Stimulated activated CD4-positive, alpha-beta T cell treated with anti-CD3 and anti-CD28 coated beads, Interleukin-1b, Interleukin-23, amount 100 ng/mL, for 24 hours (primary cell): ENCODE data around the gene ACSBG1.

Experiments
- DNase-seq, 4 experiments: peaks; one replicate each; pipeline ENCODE4 v3.0.0-alpha.2; 2020; ENCODE audit warnings: low read depth in 4 of 4, low spot score in 1 of 4

Gene ACSBG1

DNA sequence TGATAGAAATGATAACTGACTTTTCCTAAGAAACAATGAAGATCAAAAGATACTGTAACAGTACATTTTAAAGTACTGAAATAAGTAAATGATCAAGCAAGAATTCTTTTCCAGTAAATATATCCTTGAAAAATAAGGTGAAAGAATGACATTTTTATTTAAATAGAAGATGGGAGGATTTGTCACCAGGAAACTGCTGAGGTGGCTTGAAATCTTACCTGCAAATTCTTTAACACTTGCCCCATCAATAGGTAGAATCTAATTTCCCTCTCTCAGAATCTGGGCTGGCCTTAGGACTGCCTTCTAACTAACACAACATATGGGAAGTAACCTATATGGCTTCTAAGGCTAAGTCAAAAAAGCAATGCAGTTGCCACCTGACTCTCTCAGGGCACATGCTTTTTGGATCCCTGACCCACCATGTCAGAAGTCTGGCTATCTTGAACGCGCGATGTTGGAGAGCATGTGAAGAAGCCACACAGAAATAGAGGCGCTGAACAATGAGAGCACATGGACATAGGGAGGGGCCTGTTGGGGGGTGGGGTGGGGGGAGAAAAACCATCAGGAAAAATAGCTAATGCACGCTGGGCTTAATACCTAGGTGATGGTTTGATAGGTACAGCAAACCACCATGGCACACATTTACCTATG lies 11.5 kb downstream of the ACSBG1 start:
- no peak for DNase-seq

DNA sequence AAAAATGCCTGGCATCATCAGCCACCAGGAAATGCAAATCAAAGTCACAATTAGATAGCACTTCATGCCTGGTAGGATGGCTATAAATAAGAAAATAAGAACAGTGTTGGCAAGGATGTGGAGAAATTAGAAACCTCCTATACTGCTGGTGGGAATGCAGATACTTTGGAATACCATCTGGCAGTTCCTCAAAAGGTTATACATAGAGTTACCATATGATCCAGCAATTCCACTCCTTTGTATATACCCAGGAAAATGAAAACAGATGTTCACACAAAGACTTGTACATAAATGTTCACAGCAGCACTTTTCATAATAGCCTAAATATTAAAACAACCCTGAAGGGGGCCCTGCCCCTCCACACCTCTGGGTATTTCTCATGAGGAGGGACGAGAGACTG lies 13.7 kb downstream of the ACSBG1 start:
- no peak for DNase-seq

DNA sequence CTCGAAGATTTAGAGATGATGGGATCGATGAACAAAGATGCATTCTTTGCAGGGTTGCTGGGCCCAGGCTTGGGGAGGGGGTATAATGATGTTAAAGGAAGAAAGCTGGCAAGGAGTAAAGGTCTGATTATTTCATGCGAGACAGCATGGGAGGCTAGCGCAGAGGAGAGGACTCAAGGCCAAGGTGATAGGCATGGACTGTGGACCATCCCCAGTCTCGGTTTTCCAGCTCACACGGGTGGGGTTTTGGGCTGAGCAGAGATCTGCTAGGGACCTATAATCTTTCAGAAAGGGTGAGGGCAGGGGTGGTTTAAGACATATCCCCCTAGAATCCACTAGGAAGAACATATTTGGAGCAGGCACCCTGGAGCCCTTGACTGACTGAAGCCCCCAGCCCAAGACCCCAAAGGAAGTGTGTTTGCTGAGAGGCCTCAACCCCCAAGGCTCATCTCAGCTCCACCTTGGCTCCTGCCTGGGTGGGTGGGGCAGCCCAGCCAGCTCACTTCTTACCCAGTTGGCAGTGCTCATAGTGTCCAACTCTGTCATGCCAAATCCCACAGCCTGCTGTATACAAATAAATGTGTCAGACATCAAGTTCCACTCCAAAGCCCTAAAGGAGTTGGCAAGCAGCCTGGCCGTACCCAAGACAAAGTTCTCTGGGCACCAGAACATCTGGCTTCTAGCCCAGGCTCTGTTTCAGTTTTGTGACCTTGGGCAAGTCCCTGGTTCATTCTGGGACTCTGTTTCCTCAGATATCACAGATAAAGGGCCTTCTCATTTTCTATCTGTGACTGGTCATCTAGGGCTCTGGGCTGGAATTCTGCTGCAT lies 17.9 kb downstream of the ACSBG1 start:
- no peak for DNase-seq

DNA sequence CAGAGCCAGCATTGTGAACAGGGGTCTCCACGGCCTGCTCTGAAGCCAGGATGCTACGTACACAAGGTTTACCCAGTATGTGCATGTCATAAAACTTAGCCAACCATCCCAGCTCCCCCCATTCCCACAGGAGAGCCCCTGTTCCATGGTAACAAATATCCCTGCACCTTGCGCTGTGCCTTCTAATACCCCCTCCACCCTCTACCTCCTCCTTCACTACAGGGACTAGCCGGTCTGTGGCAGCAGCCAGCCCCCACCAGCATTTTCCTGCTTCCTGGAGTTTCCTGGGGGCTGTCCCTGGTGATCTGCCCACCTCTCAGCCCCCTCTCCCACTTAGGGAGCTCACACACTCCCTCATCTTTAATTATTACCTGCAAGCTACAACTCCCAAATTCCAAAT lies 20.4 kb downstream of the ACSBG1 start:
- DNase-seq, result no peak

DNA sequence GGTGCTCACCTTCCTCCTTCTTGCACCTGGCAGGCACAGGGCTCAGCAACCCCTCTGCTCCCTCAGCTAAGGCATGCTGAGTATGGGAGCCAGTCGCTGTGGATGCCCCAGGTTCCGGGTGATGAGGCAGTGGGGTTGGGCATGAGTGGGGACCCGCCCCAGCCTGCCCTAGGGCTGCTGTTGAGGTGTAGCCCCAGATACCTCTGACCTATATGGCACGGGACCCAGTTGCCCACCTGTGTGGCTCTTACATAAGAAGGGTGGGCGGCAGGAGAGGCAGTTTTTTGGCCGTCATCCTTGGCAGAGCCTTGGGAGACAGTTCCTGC lies 21.0 kb downstream of the ACSBG1 start:
- DNase-seq, result no peak

DNA sequence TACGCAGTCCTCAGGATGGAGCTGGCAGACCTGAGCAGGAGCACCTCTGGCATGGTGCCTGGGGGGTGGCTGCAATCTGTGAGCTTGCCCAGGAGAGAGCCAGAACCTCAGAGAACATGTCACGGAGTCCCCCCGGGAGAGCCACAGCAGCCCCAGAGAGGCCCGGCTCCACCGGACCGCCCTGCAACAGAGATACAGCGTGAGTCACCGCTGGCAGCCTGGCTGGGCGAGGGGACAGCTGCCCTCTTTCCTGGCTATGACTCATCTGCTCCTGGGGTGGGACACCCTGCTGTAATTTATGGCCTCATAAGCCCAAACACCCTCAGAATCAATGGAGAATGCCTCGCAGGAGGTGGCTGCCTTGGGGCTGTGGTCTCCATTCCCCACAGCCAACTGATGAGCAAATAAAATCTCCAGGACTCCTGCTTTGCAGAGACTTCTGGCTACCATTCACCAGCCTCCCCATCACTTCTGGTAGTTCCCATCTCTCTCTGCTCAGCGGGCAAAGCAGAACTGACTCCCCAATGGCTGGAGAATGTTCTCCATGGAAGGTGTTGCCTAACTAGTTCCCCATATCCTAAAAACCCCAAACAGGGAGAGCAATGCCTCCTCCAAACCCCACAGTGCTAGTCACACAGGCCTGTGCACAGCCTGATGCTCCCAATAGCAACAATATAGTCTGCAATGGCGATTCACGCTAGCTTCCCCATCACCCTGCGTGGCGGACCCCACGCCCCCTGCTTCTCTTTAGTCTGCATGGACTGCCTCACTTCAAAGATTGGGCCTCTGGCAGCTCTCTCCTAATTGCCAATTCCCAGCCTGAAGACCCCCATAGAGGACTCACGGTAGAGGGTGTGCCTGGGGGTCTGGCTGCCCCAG lies 21.6 kb downstream of the ACSBG1 start:
- no peak for DNase-seq

DNA sequence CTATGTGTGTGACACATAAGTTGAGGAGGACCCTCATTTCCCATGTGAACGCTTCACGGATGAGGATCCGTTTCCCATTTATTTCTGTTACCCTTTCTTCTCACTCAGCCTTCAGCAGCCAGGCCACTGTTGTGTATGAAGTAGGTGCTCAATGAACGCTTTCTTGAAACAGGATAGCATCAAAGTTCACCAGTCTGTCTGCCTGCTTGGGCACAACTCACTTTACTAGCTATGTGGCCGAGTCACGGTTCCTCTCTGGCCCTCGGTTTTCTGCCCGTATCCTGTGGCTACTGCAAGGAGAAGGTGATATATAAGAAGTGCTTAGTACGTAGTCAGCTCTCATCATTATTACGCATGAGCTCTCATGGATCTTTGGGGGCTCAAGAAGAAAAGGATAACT lies 22.4 kb downstream of the ACSBG1 start:
- DNase-seq, result no peak

DNA sequence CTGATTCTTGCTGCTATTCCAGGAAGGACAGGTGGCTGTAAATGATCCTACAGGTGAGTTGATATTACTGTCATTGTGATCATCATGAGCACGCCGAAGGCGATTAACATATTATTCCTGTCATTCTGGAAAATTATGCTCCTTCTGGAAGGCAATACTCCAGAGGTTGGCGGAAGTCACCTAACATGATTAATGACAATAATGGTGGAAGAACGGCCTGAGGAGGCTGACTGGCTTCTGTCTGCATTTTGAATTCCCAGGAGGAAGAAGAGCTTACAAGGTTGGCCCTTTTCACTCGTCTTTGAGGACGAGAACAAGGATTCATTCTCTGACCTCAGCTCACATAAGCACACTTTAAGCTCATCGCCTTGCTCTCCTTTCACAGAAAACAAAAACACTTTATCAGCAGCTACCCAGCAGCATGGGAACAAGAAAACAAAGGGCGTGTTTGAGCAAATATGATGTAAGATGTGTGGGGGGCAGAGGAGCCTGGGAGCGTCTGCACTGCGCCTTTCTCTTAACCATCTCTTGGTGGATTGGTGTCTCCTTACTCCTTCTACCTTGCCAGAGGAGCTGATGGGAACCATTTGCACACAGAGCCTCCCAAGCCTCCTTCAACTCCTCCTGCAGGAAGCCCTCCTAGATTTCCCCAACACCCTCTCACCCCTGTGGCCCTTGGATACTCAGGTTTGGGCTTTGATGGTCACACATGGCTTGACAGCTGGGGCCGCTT lies 23.0 kb downstream of the ACSBG1 start:
- DNase-seq, result no peak

DNA sequence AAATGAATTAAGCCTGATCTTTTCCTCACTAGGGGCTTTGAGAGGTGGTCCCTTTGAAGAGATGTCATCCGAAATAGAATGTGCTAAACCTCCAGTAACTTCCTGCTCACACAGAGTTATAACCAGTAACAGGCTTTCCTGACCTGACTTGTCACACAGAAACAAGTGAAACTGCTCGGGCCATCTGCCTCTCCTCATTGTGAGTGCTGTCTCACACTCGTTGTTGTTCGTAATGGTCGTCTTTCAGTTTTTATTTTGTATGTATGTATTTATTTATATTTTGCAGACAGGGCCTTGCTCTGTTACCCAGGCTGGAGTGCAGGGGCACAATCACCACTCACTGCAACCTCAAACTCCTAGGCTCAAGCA lies 24.0 kb downstream of the ACSBG1 start:
- DNase-seq, result no peak

DNA sequence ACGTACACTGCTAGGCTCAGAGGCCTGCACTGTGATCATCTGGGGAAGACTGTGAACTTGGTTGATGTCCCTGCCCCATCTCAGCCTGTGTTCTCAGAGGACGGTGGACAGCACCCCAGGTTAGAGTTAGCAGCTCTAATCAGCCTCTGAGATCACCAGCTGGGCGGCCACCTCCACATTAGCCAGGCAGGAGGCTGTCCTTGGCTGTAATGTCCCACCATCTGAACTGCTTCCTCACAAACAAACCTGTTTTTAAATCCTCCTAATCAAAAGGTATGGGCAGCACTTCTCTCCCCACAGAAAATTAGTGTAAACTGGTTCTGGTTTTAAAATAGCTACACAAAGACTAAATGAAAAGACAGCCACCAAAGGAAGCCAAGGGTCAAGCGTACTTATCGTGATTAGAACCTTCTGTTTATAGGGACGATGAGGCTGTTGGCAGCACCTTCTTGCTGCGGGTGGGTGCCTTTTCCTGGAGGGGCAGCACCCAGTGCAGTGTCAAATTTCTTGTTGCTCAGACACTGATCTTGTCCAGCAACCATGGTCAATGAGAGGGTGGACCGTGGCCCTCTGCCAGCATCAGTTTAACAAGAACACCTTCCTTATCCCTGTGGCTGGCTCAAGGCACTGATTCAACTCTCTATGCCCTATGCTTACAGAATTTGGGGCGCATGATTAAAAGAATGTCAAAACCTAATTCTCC lies 24.6 kb downstream of the ACSBG1 start:
- DNase-seq, result no peak

DNA sequence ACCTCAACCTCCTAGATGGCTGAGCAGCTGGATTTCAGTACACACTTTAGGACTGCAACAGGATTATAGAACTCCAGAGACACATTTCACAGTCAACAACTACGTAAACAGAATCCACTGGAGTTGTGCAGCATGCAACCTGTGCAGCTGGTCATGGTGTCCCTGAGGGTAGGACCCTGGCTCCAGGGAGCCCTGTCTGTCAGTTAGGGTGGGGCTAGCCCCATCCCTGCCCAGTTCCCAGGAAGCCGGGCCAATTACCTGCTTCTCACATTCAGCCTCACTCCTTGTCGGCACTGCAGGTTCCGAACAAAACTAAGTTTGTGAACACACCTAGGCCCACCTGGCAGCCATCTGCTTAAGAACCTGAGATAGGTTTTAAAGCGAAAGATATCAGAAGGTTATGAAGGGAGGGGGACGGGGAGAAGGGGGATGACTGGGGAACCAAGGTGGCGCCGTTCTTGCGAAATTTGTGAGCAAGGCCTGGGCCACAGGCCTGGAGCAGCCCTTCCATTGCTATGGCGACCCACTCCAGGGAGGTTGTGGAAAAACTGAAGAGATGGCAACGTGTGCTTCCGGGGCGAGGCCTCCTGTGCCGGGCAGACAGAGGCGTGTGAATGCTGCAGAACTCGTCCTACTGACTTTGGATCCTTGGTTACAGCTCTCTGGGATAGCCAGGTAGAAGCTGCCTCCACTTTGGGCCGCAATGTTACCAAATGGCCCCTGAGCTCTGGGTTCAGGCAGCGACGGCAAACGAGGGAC lies 25.3 kb downstream of the ACSBG1 start:
- no peak for DNase-seq

DNA sequence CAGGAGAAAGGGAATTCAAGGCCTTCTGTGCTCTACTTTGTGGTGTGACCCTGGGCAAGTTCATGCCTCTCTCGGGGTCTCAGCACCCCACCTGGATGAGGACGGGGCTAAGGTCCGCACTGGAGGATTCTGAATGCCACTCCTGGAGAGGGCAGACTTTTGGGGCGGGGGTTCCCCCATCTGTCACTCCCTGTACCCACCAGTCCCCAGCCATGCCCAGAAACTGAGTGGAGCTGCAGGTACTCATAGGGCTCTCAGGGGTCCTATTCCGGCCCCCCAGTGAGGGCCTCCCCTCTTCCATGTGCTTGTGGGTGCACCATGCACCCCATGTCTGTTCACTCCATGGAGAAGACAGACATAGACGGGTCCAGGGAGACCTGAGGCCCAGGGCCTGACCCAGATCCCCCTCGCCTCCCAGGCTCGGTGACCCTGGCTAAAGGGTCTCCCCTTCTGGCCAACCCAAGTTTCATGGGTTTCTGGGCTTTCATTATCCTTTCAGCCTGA lies 26.0 kb downstream of the ACSBG1 start:
- DNase-seq, result no peak

DNA sequence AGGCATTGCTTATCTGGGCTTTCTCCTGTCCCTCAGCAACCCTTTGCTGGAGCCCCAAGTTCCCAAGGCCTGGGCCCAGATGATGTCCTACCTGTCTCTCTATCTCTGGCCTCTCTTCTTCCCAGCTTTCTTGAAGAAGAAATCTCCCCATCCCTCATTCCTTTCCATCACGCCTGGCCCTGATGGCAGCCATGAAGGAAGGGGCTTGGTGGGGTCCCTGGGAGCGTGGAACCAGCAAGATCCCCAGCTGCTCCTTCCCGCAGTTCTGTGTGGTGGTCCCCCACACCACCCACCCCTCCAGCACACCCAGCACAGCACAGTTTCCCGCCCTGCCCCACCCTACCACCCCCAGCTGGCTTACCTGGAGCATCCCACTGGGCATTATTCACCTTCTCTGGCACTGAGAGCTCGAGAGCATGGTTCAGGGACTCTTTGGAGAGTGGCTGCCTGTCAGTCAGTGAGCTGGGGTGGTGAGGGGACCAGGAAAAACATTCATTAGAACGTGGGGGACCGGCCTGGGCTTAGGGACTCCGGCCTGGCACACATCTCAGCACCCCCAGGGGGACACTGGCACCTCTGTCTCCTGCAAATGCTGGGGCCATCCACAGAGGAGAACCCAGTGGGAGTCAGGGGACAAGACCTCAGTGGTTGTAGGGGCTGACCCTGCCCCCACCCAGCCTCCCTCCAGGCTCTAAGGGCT lies 26.6 kb downstream of the ACSBG1 start:
- no peak for DNase-seq

DNA sequence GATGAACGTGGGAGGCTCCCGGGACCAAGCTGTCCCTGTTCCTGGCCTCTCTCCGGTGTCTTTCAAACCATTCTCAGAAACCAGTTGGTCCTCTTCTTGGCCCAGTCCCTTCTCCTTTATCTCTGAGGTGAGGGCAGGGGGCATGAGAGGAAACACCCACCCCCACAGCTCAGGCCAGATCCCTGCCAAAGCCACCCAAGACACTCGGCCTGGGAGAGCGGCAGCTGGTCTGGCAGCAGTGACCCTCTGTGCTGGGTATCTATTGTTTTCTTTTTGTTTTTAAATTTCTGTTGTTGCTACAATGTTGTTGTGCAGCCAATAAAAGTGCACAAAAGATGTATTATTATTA lies 27.3 kb downstream of the ACSBG1 start:
- no peak for DNase-seq

DNA sequence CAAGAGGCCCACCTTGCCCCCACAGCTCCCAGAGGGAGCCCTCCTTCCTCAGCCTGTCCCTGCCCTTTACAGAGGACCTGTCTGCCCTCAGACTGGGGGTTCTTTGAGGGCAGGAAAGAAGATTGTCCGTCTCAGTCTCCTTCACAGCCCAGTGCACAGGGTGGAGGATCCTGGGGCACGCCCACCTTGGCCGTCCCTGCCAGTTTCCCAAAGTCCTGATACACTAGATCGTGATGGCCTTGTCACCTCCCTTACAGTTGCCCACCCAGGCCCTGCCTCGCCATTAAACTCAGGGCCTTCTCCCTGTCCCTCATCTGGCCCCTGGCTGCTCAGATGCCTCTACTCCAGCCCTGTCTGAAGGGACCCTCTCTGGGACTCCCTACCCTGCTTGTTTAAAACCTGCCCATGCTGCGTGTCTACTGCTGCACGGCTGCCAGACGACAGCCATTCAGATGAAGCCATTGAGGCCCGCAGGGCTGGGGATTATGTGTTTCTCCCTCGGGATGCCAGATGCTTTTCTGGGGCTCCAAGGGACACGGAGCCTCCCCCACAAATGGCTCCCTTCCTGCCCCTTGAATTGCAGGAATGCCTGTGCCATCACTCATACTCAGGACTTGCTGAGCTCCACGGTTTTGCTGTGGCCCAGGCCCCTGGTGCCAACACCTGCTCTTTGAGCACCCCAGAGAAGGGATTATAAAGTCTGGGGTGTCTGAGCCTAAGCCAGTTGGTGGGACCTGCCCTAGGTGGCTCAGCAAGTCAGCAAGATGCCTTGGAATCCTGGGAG lies 27.8 kb downstream of the ACSBG1 start:
- no peak for DNase-seq

DNA sequence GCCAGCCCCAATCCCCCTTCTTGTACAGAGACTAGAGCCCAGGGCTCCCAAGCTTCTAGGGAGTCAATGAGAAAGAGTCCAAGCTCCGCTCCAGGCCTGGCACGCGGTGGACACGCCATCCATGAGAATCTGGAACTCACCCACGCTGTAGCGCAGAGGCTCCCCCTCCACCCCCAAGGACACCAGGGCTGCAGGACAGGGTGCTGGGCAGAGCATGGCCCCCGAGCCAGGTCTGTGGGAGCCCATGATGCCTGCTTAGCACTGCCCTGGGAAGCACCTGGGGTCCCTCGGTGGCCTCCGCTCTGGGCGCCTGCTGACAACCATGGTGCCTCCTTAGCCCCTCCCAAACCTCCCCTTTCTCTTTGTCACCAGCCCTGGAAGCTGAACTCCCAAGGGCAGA lies 28.5 kb downstream of the ACSBG1 start:
- DNase-seq, result no peak

DNA sequence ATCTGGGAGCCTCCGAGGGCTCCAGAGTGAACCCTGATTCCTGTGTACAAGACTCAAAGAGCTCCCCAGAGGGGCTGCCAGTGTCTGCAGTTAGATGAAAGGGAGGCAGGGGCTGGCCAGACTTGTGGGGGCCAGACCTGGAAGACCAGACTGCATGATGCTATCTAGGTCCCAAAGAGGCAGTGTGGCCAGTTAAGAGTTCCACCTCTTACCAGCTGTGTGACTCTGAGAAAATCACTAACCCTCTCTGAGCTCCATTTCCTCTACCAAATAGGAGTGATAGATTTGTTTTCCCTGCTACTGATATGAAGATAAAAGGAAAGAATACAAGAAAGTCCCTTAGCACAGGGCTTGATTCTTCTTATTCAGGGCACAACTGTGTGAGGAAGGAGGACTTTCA lies 29.0 kb downstream of the ACSBG1 start:
- DNase-seq, result no peak
